Skeletal muscle satellite cell (primary cell): Measurements from ENCODE around the gene SERTAD2.

Experiments
- H3K27me3 ChIP-seq: 2 replicates; pipeline ENCODE4 v1.7.0; 2013; ENCODE audit warnings: low read length; ENCODE audit not compliant: control insufficient read depth, insufficient read depth
- H3K36me3 ChIP-seq: 2 replicates; pipeline ENCODE4 v1.7.0; 2013; ENCODE audit warnings: mild to moderate bottlenecking, control low read depth, low read length; ENCODE audit not compliant: insufficient read depth
- H3K4me1 ChIP-seq: 2 replicates; pipeline ENCODE4 v1.7.0; 2013; ENCODE audit warnings: low read length; ENCODE audit not compliant: control insufficient read depth, insufficient read depth
- H3K4me2 ChIP-seq: 2 replicates; pipeline ENCODE4 v1.7.0; 2013; ENCODE audit warnings: mild to moderate bottlenecking, low read length
- H3K4me3 ChIP-seq: 2 replicates; pipeline ENCODE4 v1.7.0; 2013; ENCODE audit warnings: low read length
- H3K9ac ChIP-seq: 2 replicates; pipeline ENCODE4 v1.7.0; 2013; ENCODE audit warnings: mild to moderate bottlenecking, low read depth, low read length, moderate library complexity
- H3K9me3 ChIP-seq: replicated peaks from 2 replicates; pipeline ENCODE4 v1.7.0; 2013; ENCODE audit warnings: mild to moderate bottlenecking, control low read depth, low read length

The SERTAD2 gene

DNA sequence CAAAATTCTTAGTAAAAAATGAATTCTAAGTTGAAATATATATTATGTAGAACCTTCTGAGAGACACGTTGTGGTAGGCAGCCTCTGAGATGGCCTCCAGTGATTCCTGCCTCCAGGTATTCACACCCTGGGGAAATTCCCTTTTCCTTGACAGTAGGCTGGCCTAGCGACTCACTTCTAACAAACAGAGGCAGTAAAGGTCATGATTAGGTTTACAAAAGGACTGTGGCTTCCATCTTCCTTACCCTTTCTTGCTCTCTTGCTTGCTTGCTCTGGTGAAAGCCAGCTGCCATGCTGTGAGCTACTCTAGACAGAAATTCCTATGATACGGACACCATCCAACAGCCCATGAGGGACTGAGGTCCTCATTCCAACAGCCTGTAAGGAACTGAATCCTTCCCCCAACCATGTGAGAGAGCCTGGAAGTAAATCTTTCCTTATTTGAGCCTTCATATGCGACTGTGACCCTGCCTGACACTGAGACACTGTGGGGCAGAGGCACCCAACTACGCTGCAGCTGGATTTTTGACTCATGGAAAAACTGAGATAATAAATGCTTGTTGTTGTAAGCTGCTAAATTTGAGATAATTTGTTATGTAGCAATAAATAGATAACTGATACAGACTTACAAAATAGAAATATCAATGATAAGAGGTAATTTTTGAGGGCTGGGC lies 32.7 kb upstream of the SERTAD2 start:
- no peak overlapping the region for H3K9ac ChIP-seq

GRCh38 chr2:64685430-64685829 lies 31.7 kb upstream of the SERTAD2 start:
- Histone ChIP-seq H3K4me1 (peaks cover 12% of the 10 kb centered on the region), H3K4me3 (no peak overlapping the region), H3K27me3 (no peaks in the 10 kb centered on the region), H3K9ac (no peak overlapping the region), H3K36me3 (no peaks in the 10 kb centered on the region), H3K9me3 (no peaks in the 10 kb centered on the region), H3K4me2 (peak overlapping the region; percentile 50)

More for the DNA sequence above, 32.7 kb upstream of the SERTAD2 start:
- no peaks in the 10 kb centered on the region for H3K9me3 ChIP-seq
- H3K4me3 ChIP-seq: no peak overlapping the region
- H3K27me3 ChIP-seq: no peaks in the 10 kb centered on the region
- H3K4me2 ChIP-seq: no peak overlapping the region
- H3K4me1 ChIP-seq: peaks cover 12% of the 10 kb centered on the region
- H3K36me3 ChIP-seq: no peaks in the 10 kb centered on the region

GRCh38 chr2:64683771-64684510 lies 30.2 kb upstream of the SERTAD2 start:
- H3K9ac ChIP-seq: no peak overlapping the region
- no peak overlapping the region for H3K4me2 ChIP-seq
- peaks cover 22% of the 10 kb centered on the region for H3K4me1 ChIP-seq
- H3K27me3 ChIP-seq: no peaks in the 10 kb centered on the region
- no peak overlapping the region for H3K4me3 ChIP-seq
- H3K9me3 ChIP-seq: no peaks in the 10 kb centered on the region
- H3K36me3 ChIP-seq: no peaks in the 10 kb centered on the region

DNA sequence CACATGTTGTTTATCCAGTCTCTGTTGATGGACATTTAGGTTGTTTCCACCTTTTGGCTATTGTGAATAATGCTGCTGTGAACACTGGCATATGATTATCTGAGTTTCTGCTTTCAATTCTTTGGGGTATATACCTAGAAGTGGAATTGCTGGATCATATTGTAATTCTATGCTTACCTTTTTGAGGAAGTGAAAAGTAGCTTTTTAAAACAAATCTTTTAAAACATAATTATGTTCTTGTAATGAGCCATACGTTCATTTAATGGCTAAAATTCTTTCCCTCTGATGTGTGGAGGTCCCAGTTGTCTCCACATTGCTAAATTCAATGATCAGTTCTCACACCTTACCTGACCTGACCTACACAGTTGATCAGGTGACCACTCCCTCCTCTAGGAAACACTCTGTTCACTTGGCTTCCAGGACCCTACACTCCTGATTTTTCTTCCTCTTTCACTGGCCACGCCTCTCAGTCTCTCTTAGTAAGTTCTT lies 27.8 kb upstream of the SERTAD2 start:
- Histone ChIP-seq H3K4me1 (peaks cover 25% of the 10 kb centered on the region), H3K4me2 (no peak overlapping the region), H3K36me3 (no peaks in the 10 kb centered on the region), H3K27me3 (no peaks in the 10 kb centered on the region), H3K9ac (no peak overlapping the region), H3K4me3 (no peak overlapping the region), H3K9me3 (no peaks in the 10 kb centered on the region)

DNA sequence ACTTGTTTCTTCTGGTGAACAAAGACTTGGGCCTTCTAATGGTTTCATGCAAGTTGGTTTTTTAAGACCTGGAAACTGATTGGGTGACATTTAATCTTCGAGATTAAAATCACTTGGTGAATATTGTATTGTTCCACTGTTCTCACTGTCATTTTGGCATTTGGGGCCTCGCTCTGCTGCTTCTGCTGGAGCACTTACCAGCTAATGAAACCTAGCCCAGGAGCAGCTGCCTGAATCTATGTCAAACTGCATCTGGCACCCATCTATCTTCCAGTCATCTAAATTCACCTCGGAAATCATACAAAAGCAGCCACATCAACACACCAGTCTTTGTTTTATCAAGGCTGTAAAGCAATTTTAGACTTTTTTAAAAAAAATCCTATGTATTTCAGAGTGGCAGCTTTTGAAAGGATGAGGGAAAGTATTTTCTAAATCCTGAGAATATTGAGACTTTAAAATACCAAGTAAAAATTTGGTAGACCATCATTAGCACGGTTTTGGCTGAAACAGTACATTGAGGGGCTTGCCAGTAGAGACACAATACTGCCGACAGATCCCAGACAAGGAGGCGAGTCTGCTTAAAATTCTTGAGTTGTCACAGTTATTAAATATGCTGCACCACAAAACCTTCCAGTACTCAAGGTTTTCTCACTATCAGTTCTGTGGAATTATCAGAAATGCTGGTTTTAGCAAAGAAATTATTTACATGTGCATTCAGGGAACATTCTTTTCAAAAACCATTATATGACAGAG lies 26.1 kb upstream of the SERTAD2 start:
- no peak overlapping the region for H3K9ac ChIP-seq
- H3K9me3 ChIP-seq: no peaks in the 10 kb centered on the region
- H3K4me3 ChIP-seq: no peak overlapping the region
- H3K36me3 ChIP-seq: no peaks in the 10 kb centered on the region
- no peak overlapping the region for H3K4me2 ChIP-seq
- H3K4me1 ChIP-seq: peaks cover 23% of the 10 kb centered on the region
- H3K27me3 ChIP-seq: no peaks in the 10 kb centered on the region

DNA sequence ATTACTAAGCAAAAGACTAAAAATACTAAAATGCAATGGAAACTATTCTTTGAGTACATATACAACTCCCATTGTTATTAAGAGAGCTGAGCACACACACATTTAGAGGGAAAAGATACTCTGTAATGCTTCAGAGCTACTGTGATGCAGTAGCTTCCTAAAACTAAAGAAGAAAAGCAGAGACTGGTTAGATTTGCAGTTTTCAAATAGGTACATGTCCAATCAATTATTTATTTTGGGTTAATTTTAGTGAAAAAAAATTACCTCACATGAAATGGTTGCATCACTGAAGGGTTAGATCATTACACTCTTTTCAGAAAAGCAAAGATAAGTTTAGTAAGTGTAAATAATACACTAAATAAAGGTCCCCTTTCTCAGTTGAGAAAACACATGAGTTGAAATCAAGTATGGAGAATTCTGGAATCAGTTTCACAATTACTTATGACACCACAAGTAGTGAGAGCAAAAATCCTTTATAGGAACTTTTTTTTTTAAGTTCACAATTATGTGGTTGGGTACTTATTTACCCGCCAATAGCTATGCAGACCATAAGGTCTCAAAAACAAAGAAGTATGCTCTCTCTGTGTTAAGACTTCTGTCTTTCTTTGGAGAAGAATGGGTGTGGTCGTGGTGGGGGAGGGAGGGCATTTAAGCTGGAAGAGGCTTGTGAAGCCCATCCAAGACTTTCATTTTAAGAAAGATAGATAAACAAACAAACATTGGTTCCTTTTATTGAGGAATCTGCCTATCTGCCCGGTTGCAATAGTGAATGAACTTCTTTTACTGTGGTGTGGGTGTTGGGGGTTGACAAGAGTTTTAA lies 25.3 kb upstream of the SERTAD2 start:
- no peak overlapping the region for H3K4me2 ChIP-seq
- no peaks in the 10 kb centered on the region for H3K9me3 ChIP-seq
- no peak overlapping the region for H3K9ac ChIP-seq
- H3K4me3 ChIP-seq: no peak overlapping the region
- no peaks in the 10 kb centered on the region for H3K27me3 ChIP-seq
- no peaks in the 10 kb centered on the region for H3K36me3 ChIP-seq
- peaks cover 23% of the 10 kb centered on the region for H3K4me1 ChIP-seq

DNA sequence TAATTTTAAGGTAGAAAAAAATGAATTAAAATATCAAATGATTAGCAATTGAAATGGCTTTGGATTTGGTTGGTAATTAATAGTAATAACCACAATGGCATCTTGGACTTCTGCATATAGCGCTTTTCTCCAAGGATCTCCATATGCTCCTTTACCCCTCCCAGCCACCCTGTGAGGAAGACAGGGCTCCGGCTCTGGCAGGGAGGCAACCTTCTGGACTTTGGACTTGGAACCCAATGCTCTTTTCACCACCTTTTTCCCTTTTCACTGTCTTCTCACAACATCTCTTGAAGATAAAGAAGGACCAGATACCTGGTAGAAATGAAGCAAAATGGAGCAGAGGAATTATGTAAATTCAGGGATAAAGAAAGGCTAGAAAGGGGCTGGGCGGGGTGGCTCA lies 23.8 kb upstream of the SERTAD2 start:
- Histone ChIP-seq H3K36me3 (no peaks in the 10 kb centered on the region), H3K9ac (no peak overlapping the region), H3K4me2 (no peak overlapping the region), H3K4me1 (peaks cover 23% of the 10 kb centered on the region), H3K9me3 (no peaks in the 10 kb centered on the region), H3K4me3 (no peak overlapping the region), H3K27me3 (no peaks in the 10 kb centered on the region)

- Histone ChIP-seq H3K9ac (no peak overlapping the region), H3K36me3 (no peaks in the 10 kb centered on the region), H3K9me3 (no peaks in the 10 kb centered on the region), H3K4me1 (peaks cover 23% of the 10 kb centered on the region), H3K4me3 (no peak overlapping the region), H3K4me2 (no peak overlapping the region), H3K27me3 (no peaks in the 10 kb centered on the region)
Measured at GRCh38 chr2:64675860-64676259, 22.1 kb upstream of the SERTAD2 start.

- Histone ChIP-seq H3K9ac (no peak overlapping the region), H3K9me3 (no peaks in the 10 kb centered on the region), H3K4me2 (no peak overlapping the region), H3K4me3 (no peak overlapping the region), H3K36me3 (no peaks in the 10 kb centered on the region), H3K27me3 (no peaks in the 10 kb centered on the region), H3K4me1 (peaks cover 9% of the 10 kb centered on the region)
Measured at GRCh38 chr2:64672708-64673107, 19.0 kb upstream of the SERTAD2 start.

GRCh38 chr2:64670047-64670446 lies 16.3 kb upstream of the SERTAD2 start:
- no peak overlapping the region for H3K4me2 ChIP-seq
- no peaks in the 10 kb centered on the region for H3K36me3 ChIP-seq
- no peaks in the 10 kb centered on the region for H3K4me1 ChIP-seq
- no peaks in the 10 kb centered on the region for H3K27me3 ChIP-seq
- H3K9me3 ChIP-seq: no peaks in the 10 kb centered on the region
- H3K9ac ChIP-seq: no peak overlapping the region
- no peak overlapping the region for H3K4me3 ChIP-seq

- no peaks in the 10 kb centered on the region for H3K4me1 ChIP-seq
- no peak overlapping the region for H3K4me3 ChIP-seq
- no peak overlapping the region for H3K4me2 ChIP-seq
- H3K27me3 ChIP-seq: no peaks in the 10 kb centered on the region
- no peaks in the 10 kb centered on the region for H3K36me3 ChIP-seq
- H3K9ac ChIP-seq: no peak overlapping the region
- H3K9me3 ChIP-seq: no peaks in the 10 kb centered on the region
Measured at GRCh38 chr2:64669288-64669687, 15.6 kb upstream of the SERTAD2 start.
